Nephron (organoid): Measurements from ENCODE around the gene WNK2.
A peak's percentile ranks its signal among the peaks of the same experiment; 100 is the strongest.

Experiments used
- H3K27ac Mint-ChIP-seq, 3 experiments: 2 replicates each; pipeline ENCODE4 v1.8.0; 2020; ENCODE audit warnings: mixed read lengths in 3 of 3, mild to moderate bottlenecking in 2 of 3, moderate library complexity in 1 of 3
- H3K27me3 Mint-ChIP-seq: 2 replicates; pipeline ENCODE4 v1.8.0; 2021; ENCODE audit warnings: low read depth, mild to moderate bottlenecking, moderate library complexity, mixed read lengths
- H3K36me3 Mint-ChIP-seq: 2 replicates; pipeline ENCODE4 v1.8.0; 2020; ENCODE audit warnings: low read depth, mixed read lengths
- H3K4me1 Mint-ChIP-seq: 2 replicates; pipeline ENCODE4 v1.8.0; 2020; ENCODE audit warnings: mixed read lengths
- H3K4me3 Mint-ChIP-seq, 3 experiments: 2 replicates each; pipeline ENCODE4 v1.8.0; 2020; ENCODE audit warnings: mild to moderate bottlenecking in 3 of 3, mixed read lengths in 3 of 3, moderate library complexity in 2 of 3
- H3K9me3 Mint-ChIP-seq: 2 replicates; pipeline ENCODE4 v1.8.0; 2020; ENCODE audit warnings: mixed read lengths
- CTCF ChIP-seq, 3 experiments: fragments of 200-600 bp; sonication (generic); IDR thresholded peaks; one replicate each; pipeline ENCODE4 v1.5.0; 2021; ENCODE audit warnings: antibody characterized with exemption in 3 of 3; ENCODE audit not compliant: unreplicated experiment in 3 of 3

Gene WNK2

DNA sequence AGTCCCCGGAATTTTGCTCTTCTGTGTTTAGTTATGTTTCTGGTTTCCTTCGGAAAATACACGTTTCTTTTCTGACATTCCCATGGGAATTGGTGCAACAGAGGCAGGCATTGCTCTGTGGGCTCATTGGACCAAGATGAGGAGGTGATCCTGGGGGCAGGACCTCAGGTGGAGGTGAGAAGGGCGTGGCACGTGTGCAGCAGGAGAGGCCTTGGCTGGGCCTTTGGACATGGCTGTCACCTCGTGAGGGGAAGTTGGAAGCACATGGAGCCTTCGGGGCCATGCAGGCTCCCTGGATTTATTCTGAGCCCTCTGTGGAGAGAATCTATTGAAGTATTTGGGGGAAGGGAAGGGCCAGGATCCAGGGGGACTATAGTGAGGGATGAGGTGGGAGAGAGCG lies 44.5 kb downstream of the WNK2 start:
- Mint-ChIP-seq H3K9me3 (no peaks in the 10 kb centered on the region), H3K4me1 (peaks cover 22% of the 10 kb centered on the region), H3K36me3 (no peaks in the 10 kb centered on the region), H3K4me3 (no peak overlapping the region), H3K27ac (no peak overlapping the region), H3K27me3 (no peaks in the 10 kb centered on the region)
- TF ChIP-seq CTCF (IDR thresholded peaks at IDR 0.05; ENCODE audit: unreplicated experiment in 3 of 3) = no peak

GRCh38 chr9:93229636-93230035 lies 45.7 kb downstream of the WNK2 start:
- Mint-ChIP-seq H3K4me3 (no peak overlapping the region), H3K27me3 (no peaks in the 10 kb centered on the region), H3K9me3 (no peaks in the 10 kb centered on the region), H3K4me1 (peaks cover 23% of the 10 kb centered on the region), H3K27ac (no peak overlapping the region), H3K36me3 (no peaks in the 10 kb centered on the region)
- no peak for TF ChIP-seq CTCF (IDR thresholded peaks at IDR 0.05; ENCODE audit: unreplicated experiment in 3 of 3)

DNA sequence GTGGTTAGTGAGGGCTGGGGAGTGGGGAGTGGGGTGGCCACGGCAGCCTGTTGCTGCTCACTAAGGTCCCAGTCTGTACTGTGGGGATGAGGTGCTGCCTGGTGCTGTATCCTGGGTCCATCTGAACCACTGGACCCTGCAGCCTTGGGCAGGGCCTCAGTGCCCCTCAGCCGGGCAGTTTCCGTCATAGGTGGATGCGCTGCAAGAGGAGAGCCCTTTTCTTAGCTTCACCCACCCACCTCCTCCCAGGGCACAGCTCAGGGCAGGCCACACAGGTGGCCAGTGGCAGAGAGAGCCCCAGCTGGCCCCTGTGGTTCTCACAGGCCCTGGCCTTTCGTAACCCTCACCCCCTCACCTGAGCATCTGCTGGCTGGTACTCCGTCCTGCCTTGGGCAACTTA lies 46.2 kb downstream of the WNK2 start:
- no peak overlapping the region for H3K4me3 Mint-ChIP-seq
- no peak for TF ChIP-seq CTCF (IDR thresholded peaks at IDR 0.05; ENCODE audit: unreplicated experiment in 3 of 3)

GRCh38 chr9:93230601-93231000 lies 46.7 kb downstream of the WNK2 start:
- Mint-ChIP-seq H3K4me1 (peaks cover 25% of the 10 kb centered on the region), H3K4me3 (no peak overlapping the region), H3K9me3 (no peaks in the 10 kb centered on the region), H3K36me3 (no peaks in the 10 kb centered on the region), H3K27ac (peak overlapping the region in 1 of 3 experiments; percentile 73), H3K27me3 (no peaks in the 10 kb centered on the region)
- TF ChIP-seq CTCF (IDR thresholded peaks at IDR 0.05; ENCODE audit: unreplicated experiment in 3 of 3) = no peak

More for the DNA sequence above, 46.2 kb downstream of the WNK2 start:
- Mint-ChIP-seq H3K9me3 (no peaks in the 10 kb centered on the region), H3K27me3 (no peaks in the 10 kb centered on the region), H3K27ac (no peak overlapping the region), H3K36me3 (no peaks in the 10 kb centered on the region), H3K4me1 (peaks cover 25% of the 10 kb centered on the region)

DNA sequence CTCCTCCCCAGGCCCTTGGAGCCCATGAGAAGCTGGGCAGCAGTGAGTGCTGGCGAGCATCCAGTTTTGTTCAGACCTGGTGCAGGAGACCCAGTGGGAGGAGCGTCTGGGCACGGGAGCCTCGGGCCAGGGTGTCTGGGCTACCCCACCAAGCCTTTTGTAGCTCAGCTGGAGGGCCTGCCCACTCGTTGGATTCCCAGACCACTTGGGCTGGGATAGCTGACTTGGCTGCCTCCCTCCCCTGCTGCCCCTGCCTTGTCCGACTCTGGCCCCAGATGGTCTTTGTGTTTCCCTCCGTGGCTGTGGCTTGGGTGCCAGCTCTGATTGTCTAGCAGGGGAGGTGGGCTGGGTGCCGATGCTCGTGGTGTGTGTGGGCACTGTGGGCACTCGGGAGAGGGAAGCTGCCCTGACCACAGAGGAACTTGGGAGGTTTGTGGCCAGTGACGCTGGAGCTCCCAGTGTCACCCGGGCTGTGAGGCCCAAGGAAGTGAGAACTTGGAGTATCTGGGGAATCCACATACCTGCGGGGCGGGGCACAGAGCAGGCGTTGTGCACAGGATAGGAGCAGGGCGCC lies 47.3 kb downstream of the WNK2 start:
- no peaks in the 10 kb centered on the region for H3K27me3 Mint-ChIP-seq
- H3K36me3 Mint-ChIP-seq = no peaks in the 10 kb centered on the region
- H3K4me1 Mint-ChIP-seq = peaks cover 25% of the 10 kb centered on the region
- no peaks in the 10 kb centered on the region for H3K9me3 Mint-ChIP-seq
- peak overlapping the region in 2 of 3 experiments; percentile 46 to 73 for H3K27ac Mint-ChIP-seq
- no peak overlapping the region for H3K4me3 Mint-ChIP-seq
- TF ChIP-seq CTCF (IDR thresholded peaks at IDR 0.05; ENCODE audit: unreplicated experiment in 3 of 3) = no peak

GRCh38 chr9:93231716-93232115 lies 47.8 kb downstream of the WNK2 start:
- Mint-ChIP-seq H3K9me3 (no peaks in the 10 kb centered on the region), H3K27me3 (no peaks in the 10 kb centered on the region), H3K4me1 (peaks cover 22% of the 10 kb centered on the region), H3K27ac (peak overlapping the region in 1 of 3 experiments; percentile 30), H3K36me3 (no peaks in the 10 kb centered on the region), H3K4me3 (no peak overlapping the region)
- TF ChIP-seq CTCF (IDR thresholded peaks at IDR 0.05; ENCODE audit: unreplicated experiment in 3 of 3) = no peak
